ENCODE measurements around the gene STUM. TPM values are rescaled to one million over a fixed set of nuclear protein-coding genes. Genes with fewer than 3 reads are reported as not detected.
"Not testable (repeated sequence)": the region's sequence is repeated elsewhere in the genome, so short reads cannot be mapped to it uniquely, and the experiment has no call there.

Gene STUM
- 1 to 10 TPM; 2.7 to 3.0 TPM for total RNA-seq
- under 1 TPM; 0.13 to 0.59 TPM for polyA plus RNA-seq
- long read RNA-seq, donor 1, partial matches to known transcripts: 0 of 5 reads
- long read RNA-seq, donor 1, other reads (novel, unspliced or antisense): 5 of 5 reads
- long read RNA-seq, donor 2, partial matches to known transcripts: 0 of 2 reads
- long read RNA-seq, donor 2, other reads (novel, unspliced or antisense): 2 of 2 reads

- Histone ChIP-seq H3K9me3 (ENCODE audit: control insufficient read depth, low read length) (no peaks in the 10 kb centered on the region), H3K36me3 (ENCODE audit: control insufficient read depth in 1 of 2, insufficient read depth in 2 of 2, low read length in 1 of 2) (no peaks in the 10 kb centered on the region), H3K4me1 (ENCODE audit: control insufficient read depth in 1 of 2, insufficient read depth in 2 of 2, low read length in 2 of 2) (no peaks in the 10 kb centered on the region), H3K27ac (ENCODE audit: low read depth in 1 of 2, low read length in 2 of 2) (no peak within 1 kb of the TSS), H3K4me3 (ENCODE audit: low read length in 2 of 2) (peak within 1 kb of the TSS; percentile 36 to 45), H3K27me3 (ENCODE audit: control insufficient read depth in 1 of 2, insufficient read depth in 2 of 2, low read length in 1 of 2) (no peaks in the 10 kb centered on the region)
- DNase-seq (no peak), ATAC-seq (ENCODE audit: low FRiP score) (peak; percentile 69)
- 0% methylated on average over 75 to 82 of the region's 82 CpGs for WGBS, 2 donors
- intact Hi-C loops (cut with DNase I): loop anchor here in 1 of 2 donors (5.0 kb wide), 2 partner anchors 189 to 279 kb away; partner anchors contain the start of gene ITPKB
Observed at GRCh38 chr1:226548256-226549093, at the start of gene STUM. TSS of gene STUM (plus strand) at chr1:226548764. CDS start at chr1:226548905, 141 bp downstream.

DNA sequence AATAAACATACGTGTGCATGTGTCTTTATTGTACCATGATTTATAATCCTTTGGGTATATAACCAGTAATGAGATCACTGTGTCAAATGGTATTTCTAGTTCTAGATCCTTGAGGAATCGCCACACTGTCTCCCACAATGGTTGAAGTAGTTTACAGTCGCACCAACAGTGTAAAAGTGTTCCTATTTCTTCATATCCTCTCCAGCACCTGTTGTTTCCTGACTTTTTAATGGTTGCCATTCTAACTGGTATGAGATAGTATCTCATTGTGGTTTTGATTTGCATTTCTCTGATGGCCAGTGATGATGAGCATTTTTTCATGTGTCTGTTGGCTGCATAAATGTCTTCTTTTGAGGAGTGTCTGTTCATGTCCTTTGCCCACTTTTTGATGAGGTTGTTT is 48.9 kb upstream of the STUM start:
- H3K27ac ChIP-seq (ENCODE audit: low read depth in 1 of 2, low read length in 2 of 2); H3K27me3 ChIP-seq (ENCODE audit: control insufficient read depth in 1 of 2, insufficient read depth in 2 of 2, low read length in 1 of 2); H3K36me3 ChIP-seq (ENCODE audit: control insufficient read depth in 1 of 2, insufficient read depth in 2 of 2, low read length in 1 of 2); intact Hi-C loops (cut with DNase I); H3K4me3 ChIP-seq (ENCODE audit: low read length in 2 of 2); H3K9me3 ChIP-seq (ENCODE audit: control insufficient read depth, low read length); ATAC-seq (ENCODE audit: low FRiP score); H3K4me1 ChIP-seq (ENCODE audit: control insufficient read depth in 1 of 2, insufficient read depth in 2 of 2, low read length in 2 of 2); DNase-seq: not testable (repeated sequence)
- 92 to 94% methylated on average over 3 of the region's 3 CpGs for WGBS, 2 donors

DNA sequence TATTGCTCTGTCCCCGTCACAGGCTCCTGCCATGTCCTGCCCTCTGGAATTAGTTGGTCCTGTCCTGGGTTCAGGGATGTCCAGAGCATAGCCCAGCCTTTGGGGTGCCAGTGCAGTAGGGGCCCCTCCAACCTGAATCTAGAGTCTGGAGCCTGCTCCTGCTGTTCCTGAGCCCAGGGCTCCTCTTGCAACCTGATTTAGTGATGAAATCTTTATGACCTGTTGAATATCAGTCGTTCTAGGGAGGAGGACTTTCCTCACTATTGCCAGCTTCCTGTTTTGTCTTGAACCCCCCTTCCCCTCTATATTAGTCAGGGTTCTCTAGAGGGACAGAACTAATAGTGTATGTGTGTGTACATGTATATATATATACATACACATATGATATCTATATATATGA is 42.5 kb upstream of the STUM start:
- no peak overlapping the region for H3K27ac ChIP-seq (ENCODE audit: low read depth in 1 of 2, low read length in 2 of 2)
- H3K4me3 ChIP-seq (ENCODE audit: low read length in 2 of 2): no peak overlapping the region
- ATAC-seq (ENCODE audit: low FRiP score): no peak
- intact Hi-C loops (cut with DNase I): no loop called here
- peaks cover 0 to 1% of the 10 kb centered on the region in 2 donors for H3K27me3 ChIP-seq (ENCODE audit: control insufficient read depth in 1 of 2, insufficient read depth in 2 of 2, low read length in 1 of 2)
- H3K9me3 ChIP-seq (ENCODE audit: control insufficient read depth, low read length): no peaks in the 10 kb centered on the region
- no peaks in the 10 kb centered on the region for H3K36me3 ChIP-seq (ENCODE audit: control insufficient read depth in 1 of 2, insufficient read depth in 2 of 2, low read length in 1 of 2)
- no peaks in the 10 kb centered on the region for H3K4me1 ChIP-seq (ENCODE audit: control insufficient read depth in 1 of 2, insufficient read depth in 2 of 2, low read length in 2 of 2)
- DNase-seq: no peak
- 63 to 66% methylated on average over 2 of the region's 2 CpGs for WGBS, 2 donors

- Histone ChIP-seq H3K36me3 (ENCODE audit: control insufficient read depth in 1 of 2, insufficient read depth in 2 of 2, low read length in 1 of 2) (no peaks in the 10 kb centered on the region), H3K9me3 (ENCODE audit: control insufficient read depth, low read length) (no peaks in the 10 kb centered on the region), H3K4me1 (ENCODE audit: control insufficient read depth in 1 of 2, insufficient read depth in 2 of 2, low read length in 2 of 2) (no peaks in the 10 kb centered on the region), H3K4me3 (ENCODE audit: low read length in 2 of 2) (no peak overlapping the region), H3K27me3 (ENCODE audit: control insufficient read depth in 1 of 2, insufficient read depth in 2 of 2, low read length in 1 of 2) (peaks cover 0 to 1% of the 10 kb centered on the region in 2 donors), H3K27ac (ENCODE audit: low read depth in 1 of 2, low read length in 2 of 2) (no peak overlapping the region)
- 92 to 97% methylated on average over 5 of the region's 5 CpGs for WGBS, 2 donors
- DNase-seq (no peak), ATAC-seq (ENCODE audit: low FRiP score) (no peak)
- intact Hi-C loops (cut with DNase I): no loop called here
Observed at GRCh38 chr1:226506921-226507320, 41.6 kb upstream of the STUM start.

- ATAC-seq (ENCODE audit: low FRiP score) (no peak), DNase-seq (no peak)
- no peaks in the 10 kb centered on the region for H3K9me3 ChIP-seq (ENCODE audit: control insufficient read depth, low read length)
- intact Hi-C loops (cut with DNase I): no loop called here
- no peak overlapping the region for H3K4me3 ChIP-seq (ENCODE audit: low read length in 2 of 2)
- H3K27ac ChIP-seq (ENCODE audit: low read depth in 1 of 2, low read length in 2 of 2): no peak overlapping the region
- WGBS, 2 donors: 20 to 21% methylated on average over 1 of the region's 1 CpG
- H3K4me1 ChIP-seq (ENCODE audit: control insufficient read depth in 1 of 2, insufficient read depth in 2 of 2, low read length in 2 of 2): no peaks in the 10 kb centered on the region
- no peaks in the 10 kb centered on the region for H3K27me3 ChIP-seq (ENCODE audit: control insufficient read depth in 1 of 2, insufficient read depth in 2 of 2, low read length in 1 of 2)
- no peaks in the 10 kb centered on the region for H3K36me3 ChIP-seq (ENCODE audit: control insufficient read depth in 1 of 2, insufficient read depth in 2 of 2, low read length in 1 of 2)
Observed at GRCh38 chr1:226510453-226510852, 38.1 kb upstream of the STUM start.

GRCh38 chr1:226511296-226511695 is 37.3 kb upstream of the STUM start:
- no peaks in the 10 kb centered on the region for H3K27me3 ChIP-seq (ENCODE audit: control insufficient read depth in 1 of 2, insufficient read depth in 2 of 2, low read length in 1 of 2)
- no peaks in the 10 kb centered on the region for H3K4me1 ChIP-seq (ENCODE audit: control insufficient read depth in 1 of 2, insufficient read depth in 2 of 2, low read length in 2 of 2)
- no peaks in the 10 kb centered on the region for H3K36me3 ChIP-seq (ENCODE audit: control insufficient read depth in 1 of 2, insufficient read depth in 2 of 2, low read length in 1 of 2)
- no peak for ATAC-seq (ENCODE audit: low FRiP score)
- intact Hi-C loops (cut with DNase I): no loop called here
- DNase-seq: no peak
- no peak overlapping the region for H3K27ac ChIP-seq (ENCODE audit: low read depth in 1 of 2, low read length in 2 of 2)
- H3K4me3 ChIP-seq (ENCODE audit: low read length in 2 of 2): no peak overlapping the region
- no peaks in the 10 kb centered on the region for H3K9me3 ChIP-seq (ENCODE audit: control insufficient read depth, low read length)
- WGBS, 2 donors: 96 to 98% methylated on average over 3 of the region's 3 CpGs

GRCh38 chr1:226512076-226512728 is 36.4 kb upstream of the STUM start:
- no peak overlapping the region for H3K27ac ChIP-seq (ENCODE audit: low read depth in 1 of 2, low read length in 2 of 2)
- WGBS, 2 donors: 90 to 94% methylated on average over 2 of the region's 2 CpGs
- H3K9me3 ChIP-seq (ENCODE audit: control insufficient read depth, low read length): no peaks in the 10 kb centered on the region
- DNase-seq (no peak), ATAC-seq (ENCODE audit: low FRiP score) (no peak)
- no peak overlapping the region for H3K4me3 ChIP-seq (ENCODE audit: low read length in 2 of 2)
- no peaks in the 10 kb centered on the region for H3K27me3 ChIP-seq (ENCODE audit: control insufficient read depth in 1 of 2, insufficient read depth in 2 of 2, low read length in 1 of 2)
- H3K4me1 ChIP-seq (ENCODE audit: control insufficient read depth in 1 of 2, insufficient read depth in 2 of 2, low read length in 2 of 2): no peaks in the 10 kb centered on the region
- no peaks in the 10 kb centered on the region for H3K36me3 ChIP-seq (ENCODE audit: control insufficient read depth in 1 of 2, insufficient read depth in 2 of 2, low read length in 1 of 2)
- intact Hi-C loops (cut with DNase I): no loop called here

DNA sequence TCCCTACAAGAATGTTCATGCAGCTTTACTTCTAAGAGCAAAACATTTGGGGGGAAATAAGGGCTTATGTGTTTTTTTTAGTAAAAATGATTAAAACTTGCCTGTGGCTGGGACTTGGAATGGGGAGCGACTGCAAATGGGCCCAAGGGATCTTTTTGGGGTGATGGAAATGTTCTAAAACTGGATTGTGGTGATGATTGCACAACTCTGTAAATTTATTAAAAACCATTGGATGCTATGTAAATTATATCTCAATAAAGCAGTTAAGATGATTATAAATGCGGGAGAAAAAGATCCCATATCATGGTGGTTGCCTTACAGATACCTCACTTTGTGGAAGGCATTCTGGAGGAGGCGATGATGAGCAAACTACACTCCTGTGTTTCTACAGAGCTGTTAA is 30.2 kb upstream of the STUM start:
- no peaks in the 10 kb centered on the region for H3K4me1 ChIP-seq (ENCODE audit: control insufficient read depth in 1 of 2, insufficient read depth in 2 of 2, low read length in 2 of 2)
- H3K27ac ChIP-seq (ENCODE audit: low read depth in 1 of 2, low read length in 2 of 2): no peak overlapping the region
- no peak overlapping the region for H3K4me3 ChIP-seq (ENCODE audit: low read length in 2 of 2)
- WGBS, 2 donors: 87 to 88% methylated on average over 3 of the region's 3 CpGs
- no peaks in the 10 kb centered on the region for H3K9me3 ChIP-seq (ENCODE audit: control insufficient read depth, low read length)
- DNase-seq (no peak), ATAC-seq (ENCODE audit: low FRiP score) (no peak)
- H3K27me3 ChIP-seq (ENCODE audit: control insufficient read depth in 1 of 2, insufficient read depth in 2 of 2, low read length in 1 of 2): no peaks in the 10 kb centered on the region
- intact Hi-C loops (cut with DNase I): no loop called here
- no peaks in the 10 kb centered on the region for H3K36me3 ChIP-seq (ENCODE audit: control insufficient read depth in 1 of 2, insufficient read depth in 2 of 2, low read length in 1 of 2)
